HepG2 (cell line): ENCODE results near the gene JAGN1. TPM values are rescaled to one million over a fixed set of nuclear protein-coding genes. Genes with fewer than 3 reads are reported as not detected.

Experiments
- BCLAF1 ChIP-seq: fragments of 450-650 bp; IDR thresholded peaks from 2 replicates; pipeline ENCODE4 v1.6.1; 2017; ENCODE audit warnings: mild to moderate bottlenecking
- CENPT ChIP-seq: sonication (generic); formaldehyde crosslinking; IDR thresholded peaks from 2 replicates; pipeline ENCODE4 v1.8.0; 2022; ENCODE audit warnings: low read depth, mild to moderate bottlenecking, moderate library complexity, missing genetic modification reagents
- GATA4 ChIP-seq: sonication (generic); IDR thresholded peaks from 2 replicates; pipeline ENCODE4 v1.6.1; 2016; ENCODE audit warnings: antibody characterized with exemption, low read depth, borderline replicate concordance
- KIAA2018 ChIP-seq: sonication (generic); formaldehyde crosslinking; IDR thresholded peaks from 2 replicates; pipeline ENCODE4 v1.5.0; 2020; ENCODE audit warnings: mild to moderate bottlenecking, missing genetic modification reagents, borderline replicate concordance
- PBX3 ChIP-seq: sonication (generic); formaldehyde crosslinking; IDR thresholded peaks from 2 replicates; pipeline ENCODE4 v1.8.1; 2023; ENCODE audit warnings: missing genetic modification reagents, inconsistent platforms, borderline replicate concordance
- RARA ChIP-seq: IDR thresholded peaks from 2 replicates; pipeline ENCODE4 v1.6.1; 2016; ENCODE audit warnings: missing genetic modification reagents, missing compliant biosample characterization
- TAF15 ChIP-seq: fragments of 200-400 bp; formaldehyde crosslinking; IDR thresholded peaks from one replicate; pipeline ENCODE4 v1.6.1; 2018; ENCODE audit warnings: mild to moderate bottlenecking, low read depth, low read length; ENCODE audit not compliant: poor library complexity, severe bottlenecking
- ZBTB37 ChIP-seq: sonication (generic); formaldehyde crosslinking; IDR thresholded peaks from 2 replicates; pipeline ENCODE4 v1.4.0; 2020; ENCODE audit warnings: mild to moderate bottlenecking, missing genetic modification reagents
- ZBTB43 ChIP-seq: sonication (generic); formaldehyde crosslinking; conservative IDR thresholded peaks from 2 replicates; pipeline ENCODE4 v1.4.0; 2020; ENCODE audit warnings: missing genetic modification reagents
- ZNF740 ChIP-seq: sonication (generic); formaldehyde crosslinking; IDR thresholded peaks from 2 replicates; pipeline ENCODE4 v1.4.0; 2020; ENCODE audit warnings: missing genetic modification reagents
- ZNF850 ChIP-seq: sonication (generic); formaldehyde crosslinking; conservative IDR thresholded peaks from 2 replicates; pipeline ENCODE4 v1.9.0; 2021; ENCODE audit warnings: mild to moderate bottlenecking, missing genetic modification reagents
- polyA plus RNA-seq, 8 experiments: library from polyadenylated mRNA; depleted of rRNA in 3 of 8; stranded (reverse) in 7 of 8; unstranded in 1 of 8; fragments of >200 nt; fragmentation: Illumina TruSeq in 4 of 8; extraction: Trizol in 4 of 8; gene quantifications; 2 replicates each; pipeline versions ENCODE4 v1.2.1 to v1.2.3, GENCODE V29; 2011 to 2016; ENCODE audit warnings: low read depth in 4 of 8, missing spikeins in 1 of 8, mixed read lengths in 1 of 8; ENCODE audit not compliant: insufficient read depth in 1 of 8
- total RNA-seq, 5 experiments: library from RNA; depleted of rRNA; stranded (reverse); fragments of >200 nt; fragmentation: Illumina TruSeq; extraction: Trizol; gene quantifications; 2 replicates each; pipeline ENCODE4 v1.2.3, GENCODE V29; 2016; ENCODE audit warnings: low read depth in 1 of 5

JAGN1 gene
- total and polyA plus RNA-seq, 2 of the 13 experiments (the other 11 are each of a cell fraction or from before 2014, with no cell fraction given): 49.9 to 50.9 TPM

- no peak for TF ChIP-seq TAF15
- TF ChIP-seq CENPT: no peak
- no peak for TF ChIP-seq ZNF740
- no peak for TF ChIP-seq PBX3 (CRISPR knock-in tag)
- peak; percentile 14; the same call in 1 of the 2 replicates for TF ChIP-seq GATA4
- TF ChIP-seq RARA: no peak
- TF ChIP-seq ZBTB43 (CRISPR knock-in tag): no peak
- no peak for TF ChIP-seq ZBTB37 (CRISPR knock-in tag)
- TF ChIP-seq BCLAF1: no peak
- TF ChIP-seq KIAA2018 (CRISPR knock-in tag): no peak
- no peak for TF ChIP-seq ZNF850
Observed at GRCh38 chr3:9916734-9917680, 26.6 kb downstream of the JAGN1 start, which contains the start of gene IL17RC (continued).
